ENCODE measurements around the gene FMN2. TPM values are rescaled to one million over a fixed set of nuclear protein-coding genes. Genes with fewer than 3 reads are reported as not detected.

The FMN2 gene
- total RNA-seq, 1 experiment from 2014 or later, result 0.59 TPM

GRCh38 chr1:240405751-240406150, 314.1 kb downstream of the FMN2 start:
- H2BK12ac ChIP-seq (ENCODE audit: insufficient read length, low read depth, low read length), result no peak overlapping the region
- H3K14ac ChIP-seq (ENCODE audit: insufficient read depth, low read length), result no peak overlapping the region
- H3K4me2 ChIP-seq (ENCODE audit: insufficient read depth, insufficient read length, low read length), result no peak overlapping the region
- no peak overlapping the region for H2BK15ac ChIP-seq (ENCODE audit: low read depth, low read length)
- no peak overlapping the region for H3K23ac ChIP-seq (ENCODE audit: insufficient read length, low read depth, low read length)
- H4K8ac ChIP-seq (replicated peaks; ENCODE audit: insufficient read length, low read depth, low read length), result no peak overlapping the region
- no peak overlapping the region for H2BK20ac ChIP-seq (ENCODE audit: low read depth, low read length, poor library complexity, severe bottlenecking)
- Mint-ChIP-seq H3K4me3 (no peak overlapping the region), H3K27ac (peak overlapping the region in 1 of 3 experiments; percentile 11; a peak in 1 of 7 replicates), H3K4me1 (peaks cover 0 to 5% of the 10 kb centered on the region in 2 experiments; a peak in 1 of 4 replicates), H3K36me3 (ENCODE audit: insufficient read depth in 1 of 3, low read depth in 3 of 3) (no peaks in the 10 kb centered on the region; a peak in 1 of 7 replicates), H3K9me3 (no peaks in the 10 kb centered on the region), H3K27me3 (ENCODE audit: low read depth) (no peaks in the 10 kb centered on the region; the same call in 1 of the 2 replicates)
- no peak for TF ChIP-seq CTCF (conservative IDR thresholded peaks at IDR 0.05)
- no peak overlapping the region for H3K27ac ChIP-seq (ENCODE audit: insufficient read length, low read depth, low read length)
- no peak overlapping the region for H3K9ac ChIP-seq (ENCODE audit: extremely low read depth, insufficient read length, low read length)
- no peak overlapping the region for H2AFZ ChIP-seq (ENCODE audit: low read length)
- H3K27me3 ChIP-seq (ENCODE audit: insufficient read depth, low read length), result no peaks in the 10 kb centered on the region
- H3K56ac ChIP-seq (ENCODE audit: insufficient read length, low read depth, low read length), result no peak overlapping the region
- H2BK120ac ChIP-seq (ENCODE audit: low read depth, low read length, poor library complexity, severe bottlenecking), result no peak overlapping the region
- no CpG with 5 or more reads among the region's 12 CpGs for WGBS (ENCODE audit: extremely low coverage, insufficient read length, low lambda C conversion rate)
- H3K79me2 ChIP-seq (ENCODE audit: insufficient read depth, low read length), result no peaks in the 10 kb centered on the region
- no peaks in the 10 kb centered on the region for H3K9me3 ChIP-seq (ENCODE audit: control insufficient read depth, low read depth, low read length)
- no peaks in the 10 kb centered on the region for H3K79me1 ChIP-seq (ENCODE audit: insufficient read depth, low read depth, low read length, poor library complexity, severe bottlenecking)
- DNase-seq, result no peak
- H3K18ac ChIP-seq (ENCODE audit: insufficient read length, low read depth, low read length), result no peak overlapping the region
- H3K4me1 ChIP-seq (ENCODE audit: insufficient read depth, low read length), result no peaks in the 10 kb centered on the region
- H3K4ac ChIP-seq (ENCODE audit: low read depth, low read length), result no peak overlapping the region
- no peak overlapping the region for H4K5ac ChIP-seq (ENCODE audit: insufficient read length, low read depth, low read length)
- H3T11ph ChIP-seq (ENCODE audit: low read length), result no peak overlapping the region
- no peak overlapping the region for H2AK5ac ChIP-seq (ENCODE audit: insufficient read length, low read length)
- H2BK5ac ChIP-seq (ENCODE audit: insufficient read length, low read length), result no peak overlapping the region
- H3K23me2 ChIP-seq (ENCODE audit: insufficient read length, low read depth, low read length, poor library complexity, severe bottlenecking), result no peaks in the 10 kb centered on the region
- H4K91ac ChIP-seq (ENCODE audit: insufficient read length, low read depth, low read length), result no peak overlapping the region
- H4K20me1 ChIP-seq (ENCODE audit: control insufficient read depth, insufficient read depth, insufficient read length), result no peaks in the 10 kb centered on the region
